ENCODE results near the gene BMPER. TPM values are rescaled to one million over a fixed set of nuclear protein-coding genes. Genes with fewer than 3 reads are reported as not detected.
"Not testable (repeated sequence)": the region's sequence is repeated elsewhere in the genome, so short reads cannot be mapped to it uniquely, and the experiment has no call there.

BMPER gene
- polyA plus RNA-seq, 4 donors = 20.0 to 28.1 (median 21.8) TPM

- DNase-seq (ENCODE audit: low read depth in 4 of 4, low spot score in 2 of 4) = no peak
Measured at GRCh38 chr7:34162027-34162565, 256.8 kb downstream of the BMPER start.

DNA sequence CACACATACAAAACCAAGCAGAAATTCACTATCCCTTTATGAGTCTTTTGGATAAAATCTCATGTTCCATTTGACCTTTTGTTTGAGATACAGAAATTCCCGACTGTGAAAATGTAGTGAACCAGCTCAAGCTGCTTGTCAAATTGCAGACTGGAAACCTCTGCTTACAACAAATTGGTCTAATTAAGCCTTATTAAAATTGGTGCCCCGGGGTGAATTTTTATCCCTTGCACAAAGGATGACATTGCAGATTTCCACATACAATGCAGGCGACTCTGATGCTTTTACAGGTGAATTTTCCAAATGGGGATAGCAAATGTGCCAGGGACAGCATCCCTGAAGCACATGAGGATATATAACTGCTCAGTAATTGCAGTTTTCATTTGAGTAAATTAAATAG is 257.3 kb downstream of the BMPER start:
- DNase-seq (ENCODE audit: low read depth in 4 of 4, low spot score in 2 of 4) = no peak

- DNase-seq (ENCODE audit: low read depth in 4 of 4, low spot score in 2 of 4) = no peak
Measured at GRCh38 chr7:34163956-34164355, 258.6 kb downstream of the BMPER start.

GRCh38 chr7:34165466-34165865 is 260.1 kb downstream of the BMPER start:
- DNase-seq (ENCODE audit: low read depth in 4 of 4, low spot score in 2 of 4) = no peak

- no peak for DNase-seq (ENCODE audit: low read depth in 4 of 4, low spot score in 2 of 4)
Measured at GRCh38 chr7:34165927-34166550, 260.7 kb downstream of the BMPER start.

DNA sequence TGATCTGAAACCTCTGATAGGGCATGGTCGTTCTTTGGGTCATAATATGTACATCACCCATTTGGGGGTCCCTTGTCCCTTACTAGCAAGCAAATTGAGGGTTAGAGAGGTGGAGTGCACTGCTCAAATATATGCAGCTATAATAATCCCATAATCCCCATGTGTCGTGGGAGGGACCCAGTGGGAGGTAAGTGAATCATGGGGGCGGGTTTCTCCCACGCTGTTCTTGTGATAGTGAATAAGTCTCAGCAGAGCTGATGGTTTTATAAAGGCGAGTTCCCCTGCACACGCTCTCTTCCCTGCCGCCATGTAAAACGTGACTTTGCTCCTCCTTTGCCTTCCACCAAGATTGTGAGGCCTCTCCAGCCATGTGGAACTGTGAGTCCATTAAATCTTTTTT is 262.7 kb downstream of the BMPER start:
- DNase-seq (ENCODE audit: low read depth in 4 of 4, low spot score in 2 of 4) = no peak

DNA sequence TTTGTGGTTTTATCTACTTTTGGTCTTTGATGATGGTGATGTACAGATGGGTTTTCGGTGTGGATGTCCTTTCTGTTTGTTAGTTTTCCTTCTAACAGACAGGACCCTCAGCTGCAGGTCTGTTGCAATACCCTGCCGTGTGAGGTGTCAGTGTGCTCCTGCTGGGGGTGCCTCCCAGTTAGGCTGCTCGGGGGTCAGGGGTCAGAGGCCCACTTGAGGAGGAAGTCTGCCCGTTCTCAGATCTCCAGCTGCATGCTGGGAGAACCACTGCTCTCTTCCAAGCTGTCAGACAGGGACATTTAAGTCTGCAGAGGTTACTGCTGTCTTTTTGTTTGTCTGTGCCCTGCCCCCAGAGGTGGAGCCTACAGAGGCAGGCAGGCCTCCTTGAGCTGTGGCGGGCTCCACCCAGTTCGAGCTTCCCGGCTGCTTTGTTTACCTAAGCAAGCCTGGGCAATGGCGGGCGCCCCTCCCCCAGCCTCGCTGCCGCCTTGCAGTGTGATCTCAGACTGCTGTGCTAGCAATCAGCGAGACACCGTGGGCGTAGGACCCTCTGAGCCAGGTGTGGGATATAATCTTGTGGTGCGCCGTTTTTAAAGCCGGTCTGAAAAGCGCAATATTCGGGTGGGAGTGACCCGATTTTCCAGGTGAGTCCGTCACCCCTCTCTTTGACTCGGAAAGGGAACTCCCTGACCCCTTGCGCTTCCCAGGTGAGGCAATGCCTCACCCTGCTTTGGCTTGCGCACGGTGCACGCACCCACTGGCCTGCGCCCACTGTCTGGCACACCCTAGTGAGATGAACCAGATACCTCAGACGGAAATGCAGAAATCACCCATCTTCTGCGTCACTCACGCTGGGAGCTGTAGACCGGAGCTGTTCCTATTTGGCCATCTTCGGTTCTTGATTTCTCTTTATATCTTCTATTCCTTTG is 269.6 kb downstream of the BMPER start:
- DNase-seq (ENCODE audit: low read depth in 4 of 4, low spot score in 2 of 4) = not testable (repeated sequence)

- no peak for DNase-seq (ENCODE audit: low read depth in 4 of 4, low spot score in 2 of 4)
Measured at GRCh38 chr7:34175837-34176236, 270.5 kb downstream of the BMPER start.

- no peak for DNase-seq (ENCODE audit: low read depth in 4 of 4, low spot score in 2 of 4)
Measured at GRCh38 chr7:34177476-34177875, 272.1 kb downstream of the BMPER start.

- no peak for DNase-seq (ENCODE audit: low read depth in 4 of 4, low spot score in 2 of 4)
Measured at GRCh38 chr7:34181271-34181958, 276.1 kb downstream of the BMPER start.

GRCh38 chr7:34184466-34184865 is 279.1 kb downstream of the BMPER start:
- DNase-seq (ENCODE audit: low read depth in 4 of 4, low spot score in 2 of 4) = no peak

DNA sequence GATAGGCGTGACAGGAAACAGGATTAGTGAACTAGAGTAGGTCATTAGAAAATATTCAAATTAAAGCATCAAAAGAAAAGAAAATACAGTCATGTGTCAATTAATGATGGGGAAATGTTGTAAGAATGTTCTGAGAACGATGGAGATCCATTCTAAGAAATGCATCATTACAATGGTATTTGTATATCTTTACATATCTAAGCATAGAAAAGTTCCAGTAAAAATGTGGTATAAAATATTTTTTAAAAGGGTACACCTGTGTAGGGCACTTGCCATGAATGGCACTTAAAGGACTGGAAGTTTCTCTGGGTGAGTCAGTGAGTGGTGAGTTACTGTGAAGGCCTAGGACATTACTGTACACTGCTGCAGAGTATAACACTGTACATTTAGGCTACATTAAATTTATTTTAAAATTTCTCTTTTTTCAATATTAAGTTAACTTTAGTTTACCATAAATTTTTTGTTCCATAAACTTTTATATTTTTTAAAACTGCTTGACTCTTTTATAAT is 282.5 kb downstream of the BMPER start:
- no peak for DNase-seq (ENCODE audit: low read depth in 4 of 4, low spot score in 2 of 4)

GRCh38 chr7:34189031-34189430 is 283.7 kb downstream of the BMPER start:
- DNase-seq (ENCODE audit: low read depth in 4 of 4, low spot score in 2 of 4) = no peak

DNA sequence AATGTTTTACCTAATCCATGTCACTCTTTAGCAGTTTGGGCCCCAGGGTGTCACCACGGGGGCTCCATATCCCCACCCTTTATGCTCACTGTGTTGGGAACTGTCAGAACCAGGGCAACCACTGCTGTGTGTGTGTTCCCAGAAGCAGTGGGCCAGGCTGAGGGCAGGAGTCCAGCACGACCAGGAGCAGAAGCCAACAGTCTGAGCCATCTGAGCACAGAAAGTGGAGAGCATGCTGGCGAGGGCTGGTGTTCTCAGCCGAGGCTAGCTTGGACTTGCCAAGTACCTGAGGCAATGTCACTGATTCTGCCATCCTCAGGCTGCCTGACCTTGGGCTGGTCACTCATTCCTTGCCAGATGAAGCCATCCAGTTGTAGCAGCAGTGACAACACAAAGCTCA is 285.0 kb downstream of the BMPER start:
- DNase-seq (ENCODE audit: low read depth in 4 of 4, low spot score in 2 of 4) = no peak

- no peak for DNase-seq (ENCODE audit: low read depth in 4 of 4, low spot score in 2 of 4)
Measured at GRCh38 chr7:34191162-34191561, 285.8 kb downstream of the BMPER start.

GRCh38 chr7:34191771-34192479 is 286.6 kb downstream of the BMPER start:
- no peak for DNase-seq (ENCODE audit: low read depth in 4 of 4, low spot score in 2 of 4)

DNA sequence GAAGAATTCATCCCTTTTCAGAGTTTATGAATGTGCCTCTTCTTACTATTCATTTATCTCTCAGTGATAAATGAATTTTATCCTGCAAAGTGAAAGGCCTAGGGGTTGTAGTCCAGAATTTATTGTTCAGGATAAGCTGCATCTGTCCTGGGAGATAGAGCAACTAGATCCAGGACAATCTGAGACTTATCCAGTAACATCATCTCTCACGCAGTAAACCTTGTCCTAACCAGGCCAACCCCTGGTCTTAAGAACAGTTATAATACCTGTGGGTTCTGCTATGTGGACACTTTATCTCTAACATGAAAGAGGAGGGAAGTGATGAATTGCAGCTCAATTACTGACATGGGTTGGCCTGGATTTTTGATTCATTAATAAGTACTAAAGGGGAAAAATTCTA is 287.6 kb downstream of the BMPER start:
- DNase-seq (ENCODE audit: low read depth in 4 of 4, low spot score in 2 of 4) = no peak

- no peak for DNase-seq (ENCODE audit: low read depth in 4 of 4, low spot score in 2 of 4)
Measured at GRCh38 chr7:34198231-34198641, 292.9 kb downstream of the BMPER start.
